ENCODE measurements around the gene LRP5.
"Not testable (repeated sequence)": the region's sequence is repeated elsewhere in the genome, so short reads cannot be mapped to it uniquely, and the experiment has no call there.

The LRP5 gene

DNA sequence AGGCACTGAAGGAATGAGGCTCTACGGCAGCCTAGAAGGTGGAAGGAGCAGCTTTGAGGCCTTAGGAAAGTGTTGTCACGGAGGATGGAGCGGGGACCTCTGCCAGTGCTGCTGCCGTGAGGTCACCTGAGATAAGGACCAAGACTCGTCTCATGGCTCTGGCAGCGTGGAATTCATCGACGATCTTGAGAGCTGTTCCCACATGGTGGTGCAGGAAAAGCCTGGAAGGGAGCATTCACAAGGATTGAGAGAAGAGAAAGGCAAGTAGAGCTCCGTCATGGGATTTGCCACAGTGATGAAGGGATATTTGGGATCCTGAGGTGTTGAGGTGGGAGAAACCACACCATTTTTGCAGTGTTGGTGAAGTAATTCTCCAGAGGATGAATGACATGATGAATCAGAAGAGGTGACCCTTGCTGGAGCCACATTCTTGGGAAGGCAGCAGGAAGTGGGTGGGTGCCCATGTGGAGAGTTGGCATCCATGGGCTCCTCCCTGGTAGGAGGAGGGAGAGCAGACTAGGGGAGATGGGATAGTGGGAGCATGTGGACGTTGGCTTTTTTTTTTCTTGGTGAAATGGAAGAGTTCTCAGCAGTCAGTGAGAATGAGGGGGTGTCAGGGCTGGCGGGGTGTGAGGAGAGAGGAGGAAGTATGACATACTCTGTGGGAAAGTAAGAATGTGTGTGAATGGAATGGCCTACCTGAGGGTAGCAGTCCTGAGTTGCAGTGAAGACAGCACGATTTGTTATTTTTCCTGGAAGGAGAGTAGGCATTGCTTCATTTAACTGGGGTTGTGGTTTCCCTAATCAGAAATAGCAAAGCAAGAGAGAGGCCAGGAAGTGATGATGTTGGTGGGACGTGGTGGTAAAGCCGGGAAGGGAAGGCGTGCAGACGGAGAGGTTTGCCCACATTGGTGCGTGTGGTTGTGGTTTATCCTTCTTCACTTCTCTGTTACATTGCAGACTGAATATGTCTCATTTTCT is 159.3 kb downstream of the LRP5 start:
- DNase-seq: no peak

DNA sequence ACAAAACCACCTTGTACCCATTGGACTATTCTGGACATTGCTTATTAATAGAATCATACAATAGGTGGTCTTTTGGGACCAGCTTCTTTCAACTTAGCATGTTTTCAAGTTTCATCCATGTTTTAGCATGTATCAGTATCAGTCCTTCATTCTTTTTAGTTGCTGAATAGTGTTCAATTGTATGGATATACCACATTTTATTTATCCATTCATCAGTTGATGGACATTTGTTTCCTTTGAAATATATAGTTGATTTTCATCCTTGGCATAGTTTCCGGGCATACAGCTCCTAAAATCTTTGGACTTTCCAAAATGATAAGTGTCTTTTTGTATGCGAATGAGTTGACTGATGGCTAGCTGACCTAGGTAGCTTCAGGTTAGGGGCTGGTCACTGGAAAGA is 160.4 kb downstream of the LRP5 start:
- DNase-seq: no peak

DNA sequence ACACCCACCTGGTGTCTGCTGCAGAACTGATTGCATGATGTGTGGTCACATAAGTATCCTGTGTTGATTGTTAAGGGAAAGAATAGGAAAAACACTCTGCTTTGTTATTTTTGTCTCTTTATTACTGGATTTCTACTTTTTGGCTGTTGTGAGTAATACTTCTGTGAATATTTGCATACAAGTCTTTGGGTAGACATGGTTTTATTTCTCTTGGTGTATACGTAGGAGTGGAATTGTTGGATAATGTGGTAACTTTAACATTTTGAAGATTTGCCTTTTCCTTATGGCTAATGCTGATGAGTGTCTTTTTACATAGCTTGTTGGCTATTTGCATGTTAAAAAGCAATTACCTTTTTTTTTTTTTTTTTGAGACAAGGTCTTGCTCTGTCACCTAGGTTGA is 161.3 kb downstream of the LRP5 start:
- DNase-seq: no peak

DNA sequence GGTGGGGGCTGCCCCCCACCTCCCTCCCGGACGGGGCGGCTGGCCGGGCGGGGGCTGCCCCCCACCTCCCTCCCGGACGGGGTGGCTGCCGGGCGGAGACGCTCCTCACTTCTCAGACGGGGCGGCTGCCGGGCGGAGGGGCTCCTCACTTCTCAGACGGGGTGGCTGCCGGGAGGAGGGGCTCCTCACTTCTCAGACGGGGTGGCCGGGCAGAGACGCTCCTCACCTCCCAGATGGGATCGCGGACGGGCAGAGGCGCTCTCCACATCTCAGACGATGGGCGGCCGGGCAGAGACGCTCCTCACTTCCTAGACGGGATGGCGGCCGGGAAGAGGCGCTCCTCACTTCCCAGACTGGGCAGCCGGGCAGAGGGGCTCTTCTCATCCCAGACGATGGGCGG is 163.2 kb downstream of the LRP5 start:
- DNase-seq: not testable (repeated sequence)

DNA sequence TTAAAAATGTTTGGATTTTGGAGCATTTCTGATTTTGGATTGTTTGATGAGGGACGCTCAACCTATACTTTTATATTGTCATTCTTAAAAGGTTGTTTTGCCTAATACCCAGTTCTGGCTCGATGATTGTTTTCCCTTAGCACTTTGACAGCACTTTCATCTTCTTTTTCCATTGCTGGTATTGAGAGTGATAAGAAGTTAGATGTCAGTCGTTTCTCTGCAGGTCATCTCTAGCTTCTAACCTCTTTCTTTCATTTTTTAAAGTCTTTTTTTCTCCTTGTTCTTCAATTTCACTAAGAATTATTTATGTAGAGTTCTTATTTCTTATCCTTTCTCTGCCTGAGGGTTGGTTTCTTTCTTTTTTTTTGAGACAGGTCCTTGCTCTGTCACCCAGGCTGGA is 167.0 kb downstream of the LRP5 start:
- no peak for DNase-seq

DNA sequence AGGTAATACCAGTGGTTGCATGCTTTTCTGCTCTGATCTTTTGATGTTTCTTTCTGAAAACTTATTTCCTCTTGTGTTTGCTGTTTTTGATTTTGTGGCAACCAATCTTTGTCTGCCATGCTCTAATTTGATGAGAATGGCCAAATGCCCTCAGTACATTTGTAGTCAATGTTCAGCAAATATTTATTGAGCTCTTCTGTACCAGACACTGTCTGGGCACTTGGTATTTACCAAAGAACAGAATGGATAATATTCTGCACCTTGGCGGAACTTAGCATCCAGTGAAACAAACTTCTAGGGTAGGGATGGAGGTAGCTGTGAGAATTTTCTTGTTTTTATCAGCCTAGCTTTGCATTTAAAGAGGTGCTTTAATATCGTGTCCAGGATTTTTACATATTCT is 167.8 kb downstream of the LRP5 start:
- no peak for DNase-seq

DNA sequence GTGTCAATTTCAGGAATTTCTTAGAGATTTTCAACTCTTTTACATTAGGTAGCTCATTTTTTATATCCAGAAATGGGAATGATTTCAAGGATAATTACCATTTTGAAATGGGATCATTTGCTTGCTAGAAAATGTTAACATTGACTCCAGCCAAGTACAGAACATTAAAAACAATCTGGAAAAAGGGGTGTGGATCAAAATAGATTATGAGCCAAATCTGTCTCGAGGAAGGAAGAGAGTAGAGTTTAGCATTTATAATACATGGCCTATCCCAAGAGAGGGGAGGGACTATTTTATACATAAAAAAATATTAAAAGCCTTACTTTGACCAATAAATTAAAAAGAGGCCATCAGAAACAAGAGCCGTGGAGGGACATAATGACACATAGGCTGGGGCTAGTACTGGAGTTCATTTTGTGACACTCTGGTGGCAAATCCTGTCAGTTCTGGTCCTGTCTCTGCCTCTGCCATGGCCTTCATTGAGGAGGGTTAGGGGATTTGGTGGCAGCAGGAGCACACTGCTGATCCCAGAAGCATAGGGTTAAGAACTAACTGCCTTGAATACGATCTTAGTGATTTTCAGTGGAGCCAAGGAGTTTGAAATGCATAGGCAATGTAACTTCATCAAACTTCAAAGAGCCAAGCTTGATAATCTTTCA is 168.6 kb downstream of the LRP5 start:
- no peak for DNase-seq

DNA sequence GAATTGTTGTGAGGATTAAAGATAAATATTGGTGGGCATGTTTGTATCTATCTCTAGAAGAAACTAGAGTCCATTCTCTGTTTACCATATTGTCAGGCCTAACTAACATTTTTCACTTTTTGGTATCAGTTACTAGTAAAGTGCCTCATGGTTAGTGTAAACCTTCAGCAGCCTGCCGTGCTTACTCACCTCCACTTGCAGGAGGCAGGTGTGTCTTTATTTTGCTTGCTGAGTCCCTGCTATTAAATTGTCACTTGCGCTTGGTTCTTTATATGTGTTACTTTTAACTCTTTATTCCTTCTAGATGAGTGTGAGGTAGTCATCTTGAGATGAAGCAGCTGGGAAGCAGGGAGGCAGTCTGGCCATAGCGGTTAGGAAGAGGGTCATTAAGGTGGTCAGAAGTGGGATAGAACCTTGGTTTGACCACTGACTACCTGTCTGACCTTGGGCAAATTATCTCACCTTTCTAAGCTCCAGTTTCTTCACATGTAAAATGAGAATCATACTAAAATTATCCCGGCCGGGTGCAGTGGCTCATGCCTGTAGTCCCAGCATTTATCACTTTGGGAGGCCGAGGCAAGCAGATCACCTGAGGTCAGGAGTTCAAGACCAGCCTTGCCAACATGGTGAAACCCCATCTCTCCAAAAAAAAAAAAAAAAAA is 169.3 kb downstream of the LRP5 start:
- peak in 1 of 2 experiments; percentile 9 for DNase-seq

DNA sequence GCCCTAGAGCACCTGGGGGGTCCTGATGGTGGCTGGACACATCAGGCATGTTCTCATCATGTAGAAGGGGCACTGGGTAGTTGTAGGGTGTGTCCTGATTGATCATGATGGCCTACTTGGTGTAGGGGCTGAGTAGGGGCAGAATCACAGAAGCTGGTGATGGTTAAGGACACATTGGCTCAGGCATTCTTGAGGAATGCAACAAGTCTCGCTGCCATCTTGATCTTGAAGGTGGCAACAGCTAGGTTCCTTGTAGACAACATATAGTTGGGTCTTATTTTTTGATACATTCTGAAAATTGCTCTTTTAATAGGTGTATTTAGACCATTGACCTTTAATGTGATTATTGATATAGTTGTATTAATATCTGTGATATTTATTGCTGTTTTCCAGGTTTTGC is 176.2 kb downstream of the LRP5 start:
- DNase-seq: no peak

DNA sequence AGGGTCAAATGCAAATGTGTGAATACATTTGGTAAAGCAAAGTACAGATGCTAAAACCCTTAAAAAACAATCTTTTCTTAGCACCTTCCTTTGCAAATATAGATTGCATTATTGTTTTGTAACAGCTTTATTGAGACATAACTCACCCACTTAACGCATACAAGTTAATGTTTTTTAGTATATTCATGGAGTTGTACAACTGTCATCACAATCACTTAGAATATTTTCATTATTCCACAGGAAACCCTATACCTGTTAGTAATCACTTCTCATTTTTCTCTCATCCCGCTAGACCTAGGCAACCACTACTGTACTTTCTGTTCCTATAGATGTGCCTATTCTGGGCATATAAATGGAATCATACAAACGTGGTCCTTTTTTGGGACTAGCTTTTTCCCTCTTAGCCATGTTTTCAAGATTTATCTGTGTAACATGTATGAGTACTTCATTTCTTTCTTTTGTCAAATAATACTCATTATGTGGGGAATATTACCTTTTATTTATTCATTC is 182.9 kb downstream of the LRP5 start:
- no peak for DNase-seq

DNA sequence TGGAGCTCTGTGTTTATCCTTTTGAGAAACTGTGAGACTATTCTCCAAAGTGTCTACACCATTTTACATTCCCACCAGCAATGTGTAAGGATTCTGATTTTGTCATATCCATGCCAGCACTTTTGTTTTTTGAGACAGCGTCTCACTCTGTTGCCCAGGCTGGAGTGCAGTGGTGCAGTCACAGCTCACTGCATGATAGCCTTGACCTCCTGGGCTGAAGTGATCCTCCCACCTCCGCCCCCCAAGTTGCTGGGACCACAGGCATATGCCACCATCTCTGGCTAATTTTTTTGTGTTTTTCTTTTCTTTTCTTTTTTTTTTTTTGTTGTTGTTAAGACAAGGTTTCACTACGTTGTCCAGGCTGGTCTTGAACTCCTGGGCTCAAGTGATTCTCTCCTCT is 183.5 kb downstream of the LRP5 start:
- no peak for DNase-seq

DNA sequence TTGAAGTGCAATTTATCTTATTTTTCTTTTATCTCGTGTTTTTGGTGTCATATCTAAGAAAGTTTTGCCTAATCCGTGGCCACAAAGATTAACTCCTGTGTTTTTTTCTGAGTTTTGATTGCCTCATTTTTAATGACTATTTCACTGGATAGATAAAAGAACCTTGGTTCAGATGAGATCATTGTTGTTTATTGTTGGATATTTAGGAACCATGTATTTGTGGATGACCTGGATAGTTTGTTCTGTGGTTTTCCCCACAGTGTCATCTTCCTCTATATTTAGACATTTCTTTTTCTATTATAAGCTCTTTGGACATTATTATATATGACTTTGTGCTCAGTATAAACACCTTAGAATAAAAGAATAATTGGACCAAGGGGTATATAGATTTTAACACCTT is 185.4 kb downstream of the LRP5 start:
- DNase-seq: no peak

DNA sequence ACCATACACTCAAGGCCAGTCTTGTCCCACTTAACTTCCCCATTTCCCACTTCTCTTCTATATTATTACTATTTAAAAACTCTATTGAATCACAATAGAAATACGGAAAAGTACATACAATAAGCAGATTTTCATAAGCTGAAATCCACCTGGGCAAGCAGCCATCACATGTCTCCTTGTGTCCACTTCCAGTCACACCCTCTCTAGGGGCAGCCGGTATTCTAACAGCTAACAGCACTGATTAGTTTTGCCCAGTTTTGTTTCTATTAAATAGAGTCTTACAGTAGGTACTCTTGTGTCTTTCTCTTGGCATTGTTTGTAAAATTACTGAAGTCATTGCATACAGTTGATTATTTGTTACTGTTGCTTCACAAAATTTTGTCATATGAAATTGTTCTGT is 185.9 kb downstream of the LRP5 start:
- DNase-seq: no peak
